Ovary (tissue), 9 donors: ENCODE results near the gene PROK2. TPM values are rescaled to one million over a fixed set of nuclear protein-coding genes. Genes with fewer than 3 reads are reported as not detected.

Experiments
- DNase-seq, 5 donors: peaks; one replicate each; pipeline ENCODE4 v3.0.0-alpha.2; 2019 to 2020
- H3K27ac ChIP-seq, 2 donors: fragments of 200-600 bp; one replicate each; pipeline versions ENCODE4 v1.5.1 to v1.8.0; 2019 to 2022
- H3K27me3 ChIP-seq: fragments of 200-600 bp; one replicate; pipeline ENCODE4 v1.8.0; 2022
- H3K36me3 ChIP-seq: fragments of 200-600 bp; sonication (generic); one replicate; pipeline ENCODE4 v1.5.1; 2019
- H3K4me1 ChIP-seq: one replicate; pipeline ENCODE4 v1.8.1; 2013; ENCODE audit warnings: mild to moderate bottlenecking, moderate library complexity; ENCODE audit not compliant: insufficient read depth
- H3K4me3 ChIP-seq: fragments of 200-600 bp; sonication (generic); one replicate; pipeline ENCODE4 v1.5.1; 2017
- H3K9me3 ChIP-seq, 2 donors: fragments of 200-600 bp in 1 of 2; sonication (generic) in 1 of 2; one replicate each; pipeline versions ENCODE4 v1.5.1 to v1.8.1; 2013 to 2019; ENCODE audit warnings: mild to moderate bottlenecking in 1 of 2, moderate library complexity in 1 of 2
- CTCF ChIP-seq, 3 donors: fragments of 450-650 bp in 2 of 3; fragments of 200-600 bp in 1 of 3; IDR thresholded peaks; one replicate each; pipeline versions ENCODE4 v1.5.1 to v1.8.0; 2016 to 2022; ENCODE audit warnings: antibody characterized with exemption in 3 of 3, mild to moderate bottlenecking in 1 of 3
- EP300 ChIP-seq: sonication (generic); formaldehyde crosslinking; IDR thresholded peaks from one replicate; pipeline ENCODE4 v1.6.1; 2017; ENCODE audit warnings: antibody characterized with exemption
- POLR2A ChIP-seq: fragments of 450-650 bp; IDR thresholded peaks from one replicate; pipeline ENCODE4 v1.6.1; 2017; ENCODE audit warnings: antibody characterized with exemption, mild to moderate bottlenecking, moderate library complexity
- WGBS, 3 donors: extraction: QIAGEN DNeasy Blood & Tissue Kit in 1 of 3; methylation state at CpG; one replicate each; pipeline versions ENCODE4 v1.1.5 to v1.1.7; 2013 to 2017; 5-methylcytosine and 5-hydroxymethylcytosine counted together
- intact Hi-C, 4 donors: fragments of 100-400 bp; cut with DNase I; formaldehyde crosslinking; loops; one replicate each; pipeline versions ENCODE4 v1.11.0 to v1.15.1; 2022 to 2023
- polyA plus RNA-seq, 2 donors: library from polyadenylated mRNA; stranded (reverse); fragments of 200-250 nt in 1 of 2; fragments of 350-450 nt in 1 of 2; fragmentation: Illumina TruSeq in 1 of 2; extraction: RNeasy Lipid Tissue Mini Kit (QIAGEN cat#74804) in 1 of 2; gene quantifications; one replicate each; pipeline ENCODE4 v1.2.3, GENCODE V29; 2013 to 2014
- total RNA-seq, 7 donors: library from RNA; depleted of rRNA in 2 of 7; stranded (reverse); fragments of >200 nt in 2 of 7; fragmentation: NEBNext Ultra II Directional in 3 of 7; extraction: Animal tissue kit (Norgen Biotek cat#: 25700) in 3 of 7; gene quantifications; one replicate each; pipeline versions ENCODE4 v1.1.0 to v1.2.4, GENCODE V29; 2016 to 2023
- donor health status: DM: no; HTN: no; CAD: no; lungs with moderate emphysema.
- donor health status: DM: no; HTN: no; CAD: no.
- donor health status: Bipolar disorder and iron deficiency.
- donor health status: DM: yes; HTN: yes; CAD: no.
- donor health status: DM: no; HTN: no; CAD: no.
- donor health status: DM: yes; HTN: yes; CAD: no.

PROK2 gene
- total and polyA plus RNA-seq, 9 donors: 0.08 to 0.45 (median 0.20) TPM; not detected in 4

GRCh38 chr3:71813073-71813472 is 28.1 kb upstream of the PROK2 start:
- intact Hi-C loops: no loop called here
- 86 to 89% (median 87%) methylated on average over 4 of the region's 4 CpGs for WGBS, 3 donors
- Histone ChIP-seq H3K36me3 (no peaks in the 10 kb centered on the region), H3K27ac (no peak overlapping the region), H3K27me3 (no peaks in the 10 kb centered on the region), H3K4me1 (no peaks in the 10 kb centered on the region), H3K4me3 (no peak overlapping the region), H3K9me3 (no peaks in the 10 kb centered on the region)
- TF ChIP-seq POLR2A (no peak), EP300 (no peak), CTCF (IDR thresholded peaks at IDR 0.05) (no peak)
- DNase-seq: no peak

DNA sequence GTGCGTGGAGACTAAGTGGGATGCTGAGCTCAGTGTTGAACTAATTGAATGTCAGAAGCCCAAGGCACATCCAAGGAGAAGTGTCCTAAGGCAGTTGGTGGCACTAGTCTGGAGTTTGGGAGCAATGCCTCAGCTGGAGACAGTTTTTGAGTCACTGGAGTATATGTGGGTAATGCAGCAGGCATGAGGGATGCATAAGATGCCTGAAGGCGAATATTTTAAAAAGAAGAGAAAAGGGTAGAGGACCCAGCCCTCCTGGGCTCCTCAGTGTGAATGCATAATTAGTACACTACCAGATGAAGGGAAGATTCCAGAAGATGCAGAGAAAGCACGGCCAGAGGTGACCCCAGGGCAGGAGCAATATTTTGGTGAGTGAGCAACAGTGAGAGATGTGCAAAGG is 25.1 kb upstream of the PROK2 start:
- intact Hi-C loops: no loop called here
- 78 to 83% (median 80%) methylated on average over 3 of the region's 3 CpGs for WGBS, 3 donors
- H3K9me3 ChIP-seq: no peaks in the 10 kb centered on the region
- TF ChIP-seq POLR2A (no peak), CTCF (IDR thresholded peaks at IDR 0.05) (no peak), EP300 (no peak)
- no peaks in the 10 kb centered on the region for H3K27me3 ChIP-seq
- no peaks in the 10 kb centered on the region for H3K4me1 ChIP-seq
- DNase-seq: no peak
- no peaks in the 10 kb centered on the region for H3K36me3 ChIP-seq
- H3K27ac ChIP-seq: no peak overlapping the region
- H3K4me3 ChIP-seq: no peak overlapping the region

- TF ChIP-seq EP300 (no peak), POLR2A (no peak), CTCF (IDR thresholded peaks at IDR 0.05) (no peak)
Measured at GRCh38 chr3:71809321-71810026, 24.5 kb upstream of the PROK2 start.

DNA sequence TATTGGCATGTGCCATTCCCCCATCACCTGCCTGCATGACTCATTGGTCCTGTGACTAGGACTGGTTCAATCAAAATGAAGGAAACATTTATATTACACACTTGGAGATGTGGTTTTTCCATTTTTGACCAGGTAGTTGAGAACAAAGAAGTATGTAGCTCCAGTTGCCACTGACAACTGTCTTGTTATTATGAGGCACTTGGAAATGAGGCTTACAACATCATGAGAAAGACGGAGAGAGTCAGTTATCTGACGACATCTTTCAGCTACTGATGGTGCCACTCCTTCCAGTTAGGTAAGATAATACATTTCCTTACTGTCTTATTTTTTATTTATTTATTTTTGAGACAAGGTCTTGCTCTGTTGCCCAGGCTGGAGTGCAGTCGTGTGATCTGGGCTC is 21.8 kb upstream of the PROK2 start:
- TF ChIP-seq POLR2A: no peak
- TF ChIP-seq EP300: no peak
- TF ChIP-seq CTCF (IDR thresholded peaks at IDR 0.05): no peak
- intact Hi-C loops: no loop called here
- Histone ChIP-seq H3K27me3 (no peaks in the 10 kb centered on the region), H3K4me3 (no peak overlapping the region), H3K4me1 (no peaks in the 10 kb centered on the region), H3K36me3 (no peaks in the 10 kb centered on the region), H3K27ac (no peak overlapping the region), H3K9me3 (no peaks in the 10 kb centered on the region)
- DNase-seq: no peak
- WGBS, 3 donors: 63 to 84% (median 65%) methylated on average over 3 of the region's 3 CpGs

More at GRCh38 chr3:71809321-71810026, 24.5 kb upstream of the PROK2 start:
- no peaks in the 10 kb centered on the region for H3K4me1 ChIP-seq
- DNase-seq: no peak
- no peaks in the 10 kb centered on the region for H3K36me3 ChIP-seq
- H3K27me3 ChIP-seq: no peaks in the 10 kb centered on the region
- intact Hi-C loops: no loop called here
- no peak overlapping the region for H3K27ac ChIP-seq
- 88 to 92% (median 88%) methylated on average over 6 of the region's 6 CpGs for WGBS, 3 donors
- no peak overlapping the region for H3K4me3 ChIP-seq
- no peaks in the 10 kb centered on the region for H3K9me3 ChIP-seq
